ENCODE measurements around the gene ANKS6. TPM values are rescaled to one million over a fixed set of nuclear protein-coding genes. Genes with fewer than 3 reads are reported as not detected.

Gene ANKS6
- total and polyA plus RNA-seq, 2 of the 8 experiments (the other 6 are each of a cell fraction or from before 2014, with no cell fraction given), result 34.1 to 56.3 TPM

GRCh38 chr9:98781588-98782383 lies 14.6 kb downstream of the ANKS6 start (continued):
- TF ChIP-seq BRCA1 (IDR thresholded peaks at IDR 0.05; ENCODE audit: low read depth, low read length) (no peak), ZNF274 (IDR thresholded peaks at IDR 0.05; ENCODE audit: borderline replicate concordance, extremely low read depth, low read length) (no peak)

All from H1 (cell line).